ENCODE results near the gene UBE2J2. TPM values are rescaled to one million over a fixed set of nuclear protein-coding genes. Genes with fewer than 3 reads are reported as not detected.
A peak's percentile ranks its signal among the peaks of the same experiment; 100 is the strongest.

UBE2J2 gene
- total RNA-seq, 1 donor from 2014 or later, result 40.0 TPM

DNA sequence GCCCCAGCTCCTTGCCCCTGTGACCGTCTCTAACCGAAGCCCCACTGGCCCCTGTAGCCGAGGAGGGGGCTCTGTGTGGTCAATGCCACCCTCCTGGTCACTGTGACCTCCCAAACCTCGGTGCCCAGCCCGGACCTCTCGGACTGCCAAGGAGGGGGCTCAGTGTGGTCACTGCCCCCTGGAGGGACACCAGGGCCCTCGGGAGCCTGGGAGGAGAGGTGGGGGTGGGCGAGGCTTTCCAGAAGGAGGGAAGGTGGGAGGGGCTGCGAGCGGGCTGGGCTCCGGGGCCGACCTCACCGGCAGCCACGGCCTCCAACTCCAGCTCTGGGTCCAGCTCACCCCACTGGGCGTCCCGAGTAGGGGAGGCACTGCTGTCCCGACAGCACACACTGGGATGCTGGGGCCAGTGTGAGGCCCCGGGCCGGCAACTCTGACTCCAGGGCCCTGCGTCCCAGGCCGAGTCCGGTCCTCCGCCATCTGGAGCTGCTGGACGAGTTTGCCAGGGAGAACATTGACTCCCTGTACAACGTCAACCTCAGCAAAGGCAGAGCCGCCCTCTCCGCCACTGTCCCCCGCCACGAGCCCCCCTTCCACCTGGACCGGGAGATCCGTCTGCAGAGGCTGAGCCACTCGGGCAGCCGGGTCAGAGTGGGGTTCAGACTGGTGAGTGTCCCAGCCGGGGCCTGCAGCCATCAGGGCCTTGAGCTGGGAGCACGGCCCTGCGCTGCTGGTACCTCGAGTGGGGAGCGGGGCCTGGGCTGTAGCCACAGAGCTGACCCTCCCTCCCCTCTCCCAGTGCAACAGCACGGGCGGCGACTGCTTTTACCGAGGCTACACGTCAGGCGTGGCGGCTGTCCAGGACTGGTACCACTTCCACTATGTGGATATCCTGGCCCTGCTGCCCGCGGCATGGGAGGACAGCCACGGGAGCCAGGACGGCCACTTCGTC lies 12.9 kb upstream of the UBE2J2 start:
- ATAC-seq (no peak), DNase-seq (ENCODE audit: missing footprints) (peak; percentile 37)
- intact Hi-C loops (cut with DNase I), result no loop called here

DNA sequence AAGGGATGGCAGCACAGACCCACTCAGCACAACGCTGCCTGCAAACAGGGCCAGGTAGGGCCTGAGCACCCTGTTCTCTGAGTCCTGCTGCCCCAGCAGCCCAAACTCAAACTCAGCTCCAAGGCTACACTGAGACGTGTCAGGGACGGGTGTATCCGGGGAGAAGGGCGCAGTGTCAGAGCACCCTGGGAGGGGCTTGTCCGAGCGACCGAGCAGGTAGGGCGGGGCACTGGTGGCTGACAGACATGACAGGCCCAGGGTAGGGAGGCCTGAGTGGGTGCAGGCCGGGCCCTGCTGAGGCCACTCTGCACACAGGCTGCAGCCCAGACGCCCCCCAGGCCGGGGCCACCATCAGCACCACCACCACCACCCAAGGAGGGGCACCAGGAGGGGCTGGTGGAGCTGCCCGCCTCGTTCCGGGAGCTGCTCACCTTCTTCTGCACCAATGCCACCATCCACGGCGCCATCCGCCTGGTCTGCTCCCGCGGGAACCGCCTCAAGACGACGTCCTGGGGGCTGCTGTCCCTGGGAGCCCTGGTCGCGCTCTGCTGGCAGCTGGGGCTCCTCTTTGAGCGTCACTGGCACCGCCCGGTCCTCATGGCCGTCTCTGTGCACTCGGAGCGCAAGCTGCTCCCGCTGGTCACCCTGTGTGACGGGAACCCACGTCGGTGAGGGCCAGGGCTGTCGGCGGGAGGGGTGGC lies 12.1 kb upstream of the UBE2J2 start:
- DNase-seq (ENCODE audit: missing footprints) (peak; percentile 68), ATAC-seq (no peak)
- intact Hi-C loops (cut with DNase I), result no loop called here

DNA sequence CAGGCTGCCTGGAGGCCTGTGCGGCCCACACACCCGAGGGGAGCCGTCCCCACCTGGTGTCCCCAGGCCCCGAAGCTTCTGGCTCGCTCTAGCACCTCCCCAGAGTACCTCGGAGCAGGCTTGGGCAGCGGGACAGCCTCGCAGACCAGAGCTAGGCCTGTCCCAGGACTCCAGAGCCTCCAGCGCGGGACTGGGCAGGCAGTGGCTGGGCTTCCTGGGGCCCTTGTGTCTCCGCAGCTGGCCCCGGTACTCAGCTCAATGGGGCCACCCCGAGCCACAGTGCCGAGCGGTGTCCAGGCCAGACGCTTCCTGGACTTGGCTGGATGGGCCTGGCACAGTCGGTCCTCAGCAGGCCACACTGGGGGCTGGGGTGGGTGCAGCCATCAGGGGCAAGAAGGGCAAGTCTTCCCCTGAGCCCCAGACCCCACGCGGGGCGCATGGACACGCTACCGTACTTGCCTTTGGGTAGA lies 11.5 kb upstream of the UBE2J2 start:
- intact Hi-C loops (cut with DNase I), result no loop called here
- ATAC-seq (no peak), DNase-seq (ENCODE audit: missing footprints) (peak; percentile 56)

DNA sequence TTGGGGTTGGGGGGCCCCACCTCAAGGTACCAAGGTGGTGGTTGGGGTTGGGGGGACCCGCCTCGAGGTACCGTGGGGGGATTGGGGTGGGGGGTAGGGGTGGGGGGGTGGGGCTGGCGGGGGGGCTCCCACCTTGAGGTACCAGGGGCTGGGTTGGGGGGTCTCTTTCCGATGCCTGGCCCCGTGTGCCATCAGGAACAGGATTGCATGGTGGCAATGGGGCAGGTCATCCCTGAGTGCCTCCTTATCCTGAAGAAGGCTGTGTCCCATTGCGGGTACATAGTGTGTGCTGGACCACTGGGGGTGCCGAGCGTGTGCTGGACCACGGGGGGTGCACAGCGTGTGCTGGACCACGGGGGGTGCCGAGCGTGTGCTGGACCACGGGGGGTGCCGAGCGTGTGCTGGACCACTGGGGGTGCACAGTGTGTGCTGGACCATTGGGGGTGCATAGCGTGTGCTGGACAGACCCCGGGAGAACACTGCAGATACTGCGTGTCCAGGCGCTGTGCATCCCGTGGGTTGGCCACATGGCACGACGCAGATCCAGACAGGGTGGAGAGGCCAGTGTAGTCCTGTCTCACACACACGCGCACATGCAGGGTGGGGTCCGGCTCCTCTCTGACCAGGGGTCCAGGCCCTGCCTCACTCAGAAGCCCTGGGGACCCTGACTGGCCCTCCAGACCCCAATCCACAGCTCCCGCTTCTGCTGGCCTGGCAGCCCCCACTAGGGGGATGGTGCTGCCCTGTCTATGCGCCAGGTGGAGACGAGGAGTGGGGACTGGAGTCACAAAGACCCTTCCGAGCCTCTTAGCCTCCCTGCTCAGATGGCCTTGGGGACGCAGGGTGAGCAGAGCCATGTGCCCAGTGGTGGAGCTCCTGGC lies 10.8 kb upstream of the UBE2J2 start:
- intact Hi-C loops (cut with DNase I), result no loop called here
- DNase-seq (ENCODE audit: missing footprints), result peak; percentile 49
- ATAC-seq, result no peak

DNA sequence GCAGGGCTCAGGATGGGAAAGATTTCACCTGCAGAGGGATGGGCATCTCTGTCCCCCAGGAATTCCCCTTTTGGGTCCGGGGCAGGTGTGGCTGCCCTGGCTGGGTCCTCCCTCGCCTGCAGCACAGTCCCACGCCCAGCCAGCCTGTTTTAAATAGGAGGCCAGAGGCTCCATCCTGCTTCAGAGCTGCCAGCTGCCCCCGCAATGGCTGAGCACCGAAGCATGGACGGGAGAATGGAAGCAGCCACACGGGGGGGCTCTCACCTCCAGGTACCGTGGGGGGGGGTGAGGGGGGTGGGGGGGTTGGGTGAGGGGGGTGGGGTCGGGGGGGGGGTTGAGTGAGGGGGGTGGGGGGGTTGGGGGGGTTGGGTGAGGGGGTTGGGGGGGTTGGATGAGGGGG lies 10.2 kb upstream of the UBE2J2 start:
- peak; percentile 18 for DNase-seq (ENCODE audit: missing footprints)
- intact Hi-C loops (cut with DNase I), result no loop called here
- ATAC-seq, result no peak

DNA sequence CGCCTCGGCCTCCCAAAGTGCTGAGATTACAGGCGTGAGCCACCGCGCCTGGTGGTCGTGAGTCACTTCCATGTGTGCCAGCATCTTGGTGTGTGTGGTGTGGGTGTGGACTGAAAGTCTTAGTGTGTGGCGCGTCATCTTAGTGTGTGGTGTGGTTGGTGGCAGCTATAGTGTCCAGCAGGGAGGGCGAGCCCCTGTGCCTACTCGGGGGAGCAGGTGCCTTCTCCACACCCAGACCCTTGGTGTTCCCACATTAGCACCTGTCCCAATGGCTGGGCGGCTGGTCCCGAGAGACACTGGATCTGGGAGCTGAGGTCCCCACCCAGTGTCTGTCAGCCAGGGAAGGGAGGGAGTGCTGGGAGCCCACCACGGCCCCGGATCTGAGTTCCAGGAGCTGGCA lies 9.3 kb upstream of the UBE2J2 start:
- intact Hi-C loops (cut with DNase I), result no loop called here
- ATAC-seq (no peak), DNase-seq (ENCODE audit: missing footprints) (peak; percentile 65)

DNA sequence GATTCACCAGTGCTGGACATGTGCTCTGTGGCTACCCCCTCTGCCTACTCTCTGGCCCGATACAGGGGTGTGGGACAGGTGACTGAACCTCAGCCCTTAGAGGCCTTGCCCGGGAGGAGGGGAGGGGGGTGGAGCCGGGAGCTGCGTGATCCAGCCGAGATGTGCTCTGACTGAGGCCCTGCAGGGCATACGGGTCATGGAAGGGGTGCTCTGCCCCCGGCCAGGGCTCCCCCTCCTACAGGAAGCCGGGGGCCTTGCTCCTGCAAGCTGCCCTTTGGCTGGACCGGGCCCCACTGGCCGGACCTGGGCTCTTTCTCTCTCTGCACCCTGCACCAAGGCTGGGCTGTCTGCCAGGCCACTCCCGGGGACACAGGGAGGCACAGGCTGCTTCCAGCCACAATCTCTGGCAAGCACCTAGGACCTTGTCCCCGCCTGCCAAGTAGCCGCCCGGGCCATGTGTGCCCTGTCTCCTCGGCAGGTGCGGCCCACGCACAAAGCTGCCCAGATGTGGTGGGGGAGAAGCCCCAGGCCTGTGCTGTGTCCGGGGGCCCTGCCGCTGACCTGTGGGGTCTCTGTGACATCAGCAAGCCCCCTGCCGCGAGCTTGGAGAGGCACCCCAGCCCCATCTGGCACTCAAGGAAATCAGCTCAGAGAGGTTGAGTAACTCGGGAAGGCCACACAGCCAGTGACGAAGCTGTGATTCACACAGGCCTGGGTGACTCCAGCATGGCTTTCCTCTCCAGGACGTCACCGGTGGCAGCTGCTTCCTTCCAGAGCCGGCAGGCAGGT lies 8.1 kb upstream of the UBE2J2 start:
- ATAC-seq, result peak; percentile 90
- peak; percentile 89 for DNase-seq (ENCODE audit: missing footprints)
- intact Hi-C loops (cut with DNase I), result no loop called here

DNA sequence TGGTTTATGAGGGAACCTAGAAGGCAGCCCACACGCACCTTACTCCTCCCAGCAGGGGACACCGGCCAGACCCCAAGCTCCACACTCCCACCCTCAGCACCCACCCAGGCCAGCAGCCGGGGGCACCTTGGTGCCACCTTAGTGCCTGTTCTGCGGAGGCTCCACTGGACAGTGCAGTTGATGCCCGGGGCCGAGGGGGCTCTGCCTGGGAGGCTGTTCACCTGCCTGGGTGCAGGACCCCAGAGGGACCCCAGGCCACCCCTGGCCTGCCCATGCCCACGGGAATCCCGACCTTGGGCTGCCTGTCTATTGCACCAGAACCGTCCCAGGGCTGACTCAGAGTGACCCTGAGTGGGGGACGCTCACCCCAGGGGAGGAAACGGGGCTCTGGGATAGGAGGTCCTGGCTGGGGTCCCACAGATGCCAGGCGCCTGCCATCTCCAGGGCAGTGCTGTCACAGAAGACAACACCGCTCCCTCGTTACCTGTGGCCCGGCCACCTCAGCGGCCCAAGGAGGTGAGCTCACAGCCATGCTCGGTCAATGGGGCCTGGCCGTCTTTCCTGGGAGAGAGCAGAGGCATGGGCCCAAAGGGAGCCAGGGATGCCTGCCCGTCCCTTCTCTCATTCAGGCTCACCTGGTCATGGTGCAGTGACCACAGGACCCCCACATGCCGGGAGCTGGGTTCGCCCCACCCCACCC lies 7.3 kb upstream of the UBE2J2 start:
- peak; percentile 60 for DNase-seq (ENCODE audit: missing footprints)
- ATAC-seq, result no peak
- intact Hi-C loops (cut with DNase I), result no loop called here

DNA sequence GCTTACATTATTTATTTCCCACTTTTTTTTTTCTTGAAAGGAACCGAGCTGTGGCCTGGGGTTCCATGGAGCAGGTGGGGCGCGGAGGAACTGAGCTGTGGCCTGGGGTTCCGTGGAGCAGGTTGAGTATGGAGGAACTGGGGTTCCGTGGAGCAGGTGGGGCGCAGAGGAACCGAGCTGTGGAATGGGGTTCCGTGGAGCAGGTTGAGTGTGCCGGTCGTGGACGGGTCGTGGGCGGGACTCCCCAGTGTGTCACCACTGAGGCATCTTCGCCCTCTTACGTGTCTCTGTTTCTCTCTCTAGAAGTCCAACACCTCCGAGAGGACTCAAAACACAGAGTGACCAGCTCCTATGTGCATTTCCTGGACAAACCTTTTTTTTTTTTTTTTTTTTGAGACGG lies 5.4 kb upstream of the UBE2J2 start:
- ATAC-seq (no peak), DNase-seq (ENCODE audit: missing footprints) (no peak)
- intact Hi-C loops (cut with DNase I), result no loop called here

DNA sequence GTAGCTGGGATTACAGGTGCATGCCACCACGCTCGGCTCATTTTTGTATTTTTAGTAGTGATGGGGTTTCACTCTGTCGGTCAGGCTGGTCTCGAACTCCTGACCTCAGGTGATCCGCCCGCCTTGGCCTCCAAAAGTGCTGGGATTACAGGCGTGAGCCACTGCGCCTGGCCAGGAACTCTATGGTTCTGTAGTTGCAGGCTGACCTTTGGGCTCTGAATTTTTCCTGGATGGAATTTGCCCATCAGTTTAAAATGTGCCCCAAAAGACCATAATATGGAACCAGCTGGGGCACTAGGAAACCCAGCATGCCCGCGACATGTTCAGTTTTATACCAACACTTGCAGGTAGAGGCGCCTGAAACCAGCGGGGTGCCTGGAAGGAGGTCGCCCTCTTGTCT lies 5.0 kb upstream of the UBE2J2 start:
- ATAC-seq (no peak), DNase-seq (ENCODE audit: missing footprints) (no peak)
- intact Hi-C loops (cut with DNase I), result no loop called here

DNA sequence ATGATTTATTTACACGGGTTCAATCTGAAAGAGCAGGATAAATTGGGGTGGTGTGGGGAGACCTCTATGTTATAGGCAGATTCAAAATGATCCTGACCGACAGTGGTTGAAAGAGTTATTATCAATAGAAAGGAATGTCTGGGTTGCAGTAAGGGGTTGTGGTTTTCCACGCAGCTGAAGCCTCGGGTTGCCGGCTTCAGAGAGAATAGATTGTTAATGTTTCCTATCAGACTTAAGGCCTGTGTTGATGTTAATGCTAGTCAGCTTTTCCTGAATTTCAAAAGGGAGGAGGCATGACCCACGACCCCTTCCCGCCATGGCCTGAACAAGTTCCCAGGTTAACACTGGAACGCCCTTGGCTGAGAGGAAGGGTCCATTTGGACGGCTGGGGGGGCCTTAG lies 2.2 kb upstream of the UBE2J2 start:
- intact Hi-C loops (cut with DNase I), result no loop called here
- ATAC-seq (no peak), DNase-seq (ENCODE audit: missing footprints) (no peak)

DNA sequence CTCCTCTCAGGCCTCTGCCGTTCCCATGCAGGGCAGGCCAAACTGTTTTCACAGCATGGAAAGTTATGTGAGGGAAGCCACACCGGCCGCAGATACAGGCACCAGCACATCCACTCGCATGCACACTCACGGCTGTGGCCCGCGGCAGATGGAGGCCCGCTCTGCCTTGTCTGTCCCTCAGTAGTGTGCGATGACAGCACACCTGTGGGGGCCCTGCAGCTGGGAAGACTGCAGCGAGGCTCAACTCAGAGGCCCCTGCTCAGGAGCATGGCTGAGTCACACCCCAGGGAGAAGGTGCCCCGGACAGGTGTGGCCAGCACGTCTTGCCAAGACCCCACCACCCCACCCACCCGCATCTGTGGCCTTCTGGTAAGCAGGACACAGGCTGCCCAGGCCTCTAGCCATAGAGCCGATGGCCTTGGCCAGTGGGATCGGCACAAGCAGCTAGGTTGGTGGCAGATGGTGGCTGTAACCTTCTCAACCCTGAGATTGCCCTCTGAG lies 1.3 kb upstream of the UBE2J2 start:
- ATAC-seq (no peak), DNase-seq (ENCODE audit: missing footprints) (peak; percentile 56)
- intact Hi-C loops (cut with DNase I), result no loop called here

DNA sequence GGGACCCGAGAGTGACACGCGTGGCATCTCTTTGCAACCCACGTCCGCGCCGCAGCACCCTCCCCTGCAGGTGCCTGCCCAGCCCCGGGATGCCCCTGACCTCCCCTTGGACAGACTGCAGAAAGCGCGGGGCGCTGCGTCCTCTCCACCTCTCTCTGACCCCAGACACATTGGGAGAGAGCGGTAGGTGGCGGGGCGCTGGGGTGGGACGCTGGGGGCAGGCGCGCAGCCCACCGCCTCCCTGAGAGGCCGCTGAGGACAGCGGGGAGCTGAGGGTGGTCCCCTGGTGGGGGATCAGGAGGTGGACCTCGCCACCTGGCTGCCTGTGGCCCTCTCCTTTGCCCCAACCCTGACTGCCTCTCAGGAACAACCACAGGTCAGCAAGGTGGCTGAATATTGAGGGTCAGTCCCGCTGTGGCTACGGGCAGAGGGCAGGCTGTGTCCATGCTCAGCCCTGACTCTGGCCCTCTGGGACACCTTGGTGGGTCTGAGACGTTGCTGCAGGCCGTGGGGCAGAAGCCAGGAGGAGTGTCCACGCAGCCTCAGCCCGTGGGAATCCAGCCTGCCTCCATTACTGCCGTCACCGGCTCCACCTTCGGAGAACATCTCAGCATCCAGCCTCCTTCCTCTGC lies 761 bp upstream of the UBE2J2 start:
- intact Hi-C loops (cut with DNase I), result no loop called here
- ATAC-seq, result peak; percentile 51
- no peak for DNase-seq (ENCODE audit: missing footprints)

DNA sequence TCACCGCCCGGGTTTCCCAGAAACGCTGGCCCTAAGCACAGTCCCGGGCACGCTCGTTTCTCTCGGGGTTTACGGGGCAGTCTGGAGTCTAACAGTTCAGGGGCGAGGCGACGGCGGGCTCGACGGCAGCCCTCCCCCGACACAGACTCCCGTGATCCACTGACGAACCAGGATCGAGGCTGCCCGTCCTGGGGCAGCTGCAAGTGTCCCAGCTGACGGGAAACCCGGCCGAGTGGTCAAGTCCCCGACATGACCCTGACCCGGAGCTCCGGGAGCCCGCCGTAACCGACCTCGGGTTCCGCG lies 494 bp downstream of the UBE2J2 start:
- DNase-seq (ENCODE audit: missing footprints) (peak; percentile 75), ATAC-seq (no peak)
- intact Hi-C loops (cut with DNase I), result loop anchor here (2.0 kb wide), 1 partner anchor 40 kb away; the partner anchor contains the start of genes B3GALT6 and SDF4

DNA sequence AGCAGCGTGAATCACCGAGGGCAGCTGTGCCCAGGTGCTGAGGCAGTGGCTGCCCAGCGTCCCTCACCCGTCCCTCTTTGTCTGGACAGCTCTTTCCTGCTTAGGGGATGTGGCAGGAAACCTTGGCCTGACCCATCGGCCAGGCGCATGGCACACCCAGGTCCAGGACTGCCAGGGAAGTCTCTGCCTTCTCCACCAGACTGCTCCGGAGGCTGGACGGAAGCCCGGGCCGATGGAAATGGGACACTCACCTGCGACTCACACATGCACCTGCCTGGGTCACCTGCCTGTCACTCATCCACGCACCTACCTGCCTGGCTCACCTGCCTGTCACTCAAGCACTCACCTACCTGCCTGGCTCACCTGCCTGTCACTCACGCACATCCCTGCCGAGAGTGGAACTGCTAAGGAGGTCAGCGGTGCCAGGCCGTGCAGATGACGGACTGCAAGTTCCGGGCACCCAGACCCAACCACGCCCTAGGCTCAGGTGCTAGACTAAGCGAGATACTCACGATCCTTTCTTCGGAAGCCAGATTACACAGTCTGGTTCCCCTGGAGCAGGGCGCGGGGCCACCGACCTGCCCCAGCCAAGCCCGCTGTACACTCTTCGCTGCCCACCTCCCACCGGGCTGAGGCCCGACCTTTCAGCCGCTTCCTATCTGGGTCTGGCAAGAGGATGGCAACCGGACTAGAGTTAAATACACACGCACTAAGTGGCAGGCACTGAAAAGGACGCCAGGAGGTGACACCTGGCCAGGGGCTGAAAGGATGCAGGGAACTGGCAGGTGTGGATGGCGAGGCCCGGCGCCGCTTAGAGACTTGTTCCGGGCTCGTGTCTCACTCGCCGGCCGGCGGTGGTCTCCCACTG lies 1.1 kb downstream of the UBE2J2 start:
- peak; percentile 44 for DNase-seq (ENCODE audit: missing footprints)
- ATAC-seq, result no peak
- intact Hi-C loops (cut with DNase I), result loop anchor here (2.0 kb wide), 1 partner anchor 40 kb away; the partner anchor contains the start of genes B3GALT6 and SDF4

DNA sequence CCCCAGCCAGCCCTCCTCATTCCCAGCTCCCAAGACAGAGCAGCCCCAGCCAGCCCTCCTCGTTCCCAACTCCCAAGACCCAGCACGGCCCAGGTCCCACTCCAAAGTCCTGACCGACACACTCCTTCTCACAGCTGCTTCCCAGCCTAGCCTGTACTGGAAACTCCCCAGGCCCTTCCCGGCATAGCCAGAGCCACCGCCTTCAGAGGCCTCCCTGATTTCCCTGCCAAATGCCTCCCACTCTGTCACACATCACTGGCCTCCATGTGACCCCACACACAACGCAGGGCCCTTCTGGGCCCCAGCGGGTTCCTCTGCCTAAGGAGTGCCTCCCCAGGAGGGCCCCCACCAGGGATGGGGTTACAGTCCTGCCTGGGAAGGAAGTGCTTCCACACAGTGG lies 2.8 kb downstream of the UBE2J2 start:
- intact Hi-C loops (cut with DNase I), result no loop called here
- DNase-seq (ENCODE audit: missing footprints) (peak; percentile 37), ATAC-seq (no peak)
